GDM1 (cell line): ENCODE measurements around the gene BLM.
"Not testable (repeated sequence)": the region's sequence is repeated elsewhere in the genome, so short reads cannot be mapped to it uniquely, and the experiment has no call there.

ENCODE experiments used
- DNase-seq: peaks from one replicate; lab custom pipeline; 2025; lab: John Stamatoyannopoulos, UW

BLM gene

GRCh38 chr15:90735923-90736322, 18.8 kb downstream of the BLM start:
- no peak for DNase-seq

GRCh38 chr15:90740545-90740944, 23.4 kb downstream of the BLM start:
- not testable (repeated sequence) for DNase-seq

GRCh38 chr15:90742087-90742486, 24.9 kb downstream of the BLM start:
- DNase-seq, result no peak

GRCh38 chr15:90743407-90743806, 26.3 kb downstream of the BLM start:
- no peak for DNase-seq

GRCh38 chr15:90744759-90745402, 27.7 kb downstream of the BLM start:
- no peak for DNase-seq

GRCh38 chr15:90749754-90750153, 32.6 kb downstream of the BLM start:
- DNase-seq, result no peak

- no peak for DNase-seq
Measured at GRCh38 chr15:90750186-90750585, 33.0 kb downstream of the BLM start.

GRCh38 chr15:90751300-90751825, 34.2 kb downstream of the BLM start:
- no peak for DNase-seq

GRCh38 chr15:90756916-90757315, 39.8 kb downstream of the BLM start:
- DNase-seq, result no peak

- no peak for DNase-seq
Measured at GRCh38 chr15:90757461-90757860, 40.3 kb downstream of the BLM start.

GRCh38 chr15:90760661-90761232, 43.6 kb downstream of the BLM start:
- DNase-seq, result no peak

- DNase-seq, result no peak
Measured at GRCh38 chr15:90761629-90762028, 44.5 kb downstream of the BLM start.

- DNase-seq, result no peak
Measured at GRCh38 chr15:90762109-90762508, 45.0 kb downstream of the BLM start.

- DNase-seq, result no peak
Measured at GRCh38 chr15:90763366-90764099, 46.4 kb downstream of the BLM start.

- no peak for DNase-seq
Measured at GRCh38 chr15:90765531-90765930, 48.4 kb downstream of the BLM start.

- DNase-seq, result no peak
Measured at GRCh38 chr15:90765966-90766365, 48.8 kb downstream of the BLM start.

- no peak for DNase-seq
Measured at GRCh38 chr15:90769375-90769774, 52.2 kb downstream of the BLM start.

- no peak for DNase-seq
Measured at GRCh38 chr15:90773485-90773884, 56.3 kb downstream of the BLM start.

GRCh38 chr15:90774731-90775514, 57.8 kb downstream of the BLM start:
- DNase-seq, result no peak

- peak; percentile 36 for DNase-seq
Measured at GRCh38 chr15:90780916-90781315, 63.8 kb downstream of the BLM start.

- no peak for DNase-seq
Measured at GRCh38 chr15:90782442-90782841, 65.3 kb downstream of the BLM start.

- DNase-seq, result no peak
Measured at GRCh38 chr15:90787881-90788280, 70.7 kb downstream of the BLM start.
